ENCODE results near the gene TMX4.

DNA sequence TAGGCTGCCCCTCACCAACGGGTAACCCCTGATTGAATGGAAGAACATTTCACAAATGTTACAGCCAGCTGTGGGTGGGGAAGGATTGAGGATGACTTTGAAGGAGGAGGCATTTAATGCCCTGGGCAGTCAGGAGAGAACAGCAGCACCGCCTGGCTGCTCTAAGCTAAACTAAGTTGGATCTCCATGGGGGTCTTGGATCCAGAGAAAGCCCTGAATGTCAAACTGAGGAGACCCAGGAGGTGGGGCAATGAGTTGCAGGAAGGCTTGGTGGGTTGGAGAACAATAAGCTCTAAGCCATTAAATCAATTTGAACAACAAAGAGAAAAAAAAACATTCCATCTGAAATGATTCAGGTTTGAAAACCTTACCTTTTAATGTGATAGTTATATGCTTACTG lies 35.4 kb downstream of the TMX4 start:
- TF ChIP-seq, protein P1, sequence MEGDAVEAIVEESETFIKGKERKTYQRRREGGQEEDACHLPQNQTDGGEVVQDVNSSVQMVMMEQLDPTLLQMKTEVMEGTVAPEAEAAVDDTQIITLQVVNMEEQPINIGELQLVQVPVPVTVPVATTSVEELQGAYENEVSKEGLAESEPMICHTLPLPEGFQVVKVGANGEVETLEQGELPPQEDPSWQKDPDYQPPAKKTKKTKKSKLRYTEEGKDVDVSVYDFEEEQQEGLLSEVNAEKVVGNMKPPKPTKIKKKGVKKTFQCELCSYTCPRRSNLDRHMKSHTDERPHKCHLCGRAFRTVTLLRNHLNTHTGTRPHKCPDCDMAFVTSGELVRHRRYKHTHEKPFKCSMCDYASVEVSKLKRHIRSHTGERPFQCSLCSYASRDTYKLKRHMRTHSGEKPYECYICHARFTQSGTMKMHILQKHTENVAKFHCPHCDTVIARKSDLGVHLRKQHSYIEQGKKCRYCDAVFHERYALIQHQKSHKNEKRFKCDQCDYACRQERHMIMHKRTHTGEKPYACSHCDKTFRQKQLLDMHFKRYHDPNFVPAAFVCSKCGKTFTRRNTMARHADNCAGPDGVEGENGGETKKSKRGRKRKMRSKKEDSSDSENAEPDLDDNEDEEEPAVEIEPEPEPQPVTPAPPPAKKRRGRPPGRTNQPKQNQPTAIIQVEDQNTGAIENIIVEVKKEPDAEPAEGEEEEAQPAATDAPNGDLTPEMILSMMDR (conservative IDR thresholded peaks at IDR 0.05; ENCODE audit: low read depth, low read length), result no peak
- no peak for TF ChIP-seq EZH2 (IDR thresholded peaks at IDR 0.05; ENCODE audit: borderline replicate concordance, low read depth, low read length, poor library complexity, severe bottlenecking)

Data from A673 (cell line).